ENCODE data around the gene LACTBL1.

DNA sequence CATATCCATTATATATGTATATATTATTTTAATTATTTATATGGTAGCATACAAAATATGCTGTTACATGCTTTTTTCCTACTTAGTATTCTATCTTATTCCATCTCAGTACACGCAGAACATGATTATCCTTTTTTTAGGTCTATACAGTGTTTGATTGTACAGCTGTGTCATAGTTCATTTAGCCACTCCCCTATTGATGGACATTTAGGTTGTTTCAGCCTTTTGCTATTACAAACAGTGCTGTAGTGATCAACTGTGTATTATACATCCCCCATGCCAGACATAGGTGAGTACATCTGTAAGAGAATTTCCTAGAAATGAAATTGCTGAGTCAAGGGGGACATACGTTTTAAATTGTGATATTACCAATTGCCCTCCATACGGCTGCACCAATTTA is 15.6 kb downstream of the LACTBL1 start:
- TF ChIP-seq, protein P1, sequence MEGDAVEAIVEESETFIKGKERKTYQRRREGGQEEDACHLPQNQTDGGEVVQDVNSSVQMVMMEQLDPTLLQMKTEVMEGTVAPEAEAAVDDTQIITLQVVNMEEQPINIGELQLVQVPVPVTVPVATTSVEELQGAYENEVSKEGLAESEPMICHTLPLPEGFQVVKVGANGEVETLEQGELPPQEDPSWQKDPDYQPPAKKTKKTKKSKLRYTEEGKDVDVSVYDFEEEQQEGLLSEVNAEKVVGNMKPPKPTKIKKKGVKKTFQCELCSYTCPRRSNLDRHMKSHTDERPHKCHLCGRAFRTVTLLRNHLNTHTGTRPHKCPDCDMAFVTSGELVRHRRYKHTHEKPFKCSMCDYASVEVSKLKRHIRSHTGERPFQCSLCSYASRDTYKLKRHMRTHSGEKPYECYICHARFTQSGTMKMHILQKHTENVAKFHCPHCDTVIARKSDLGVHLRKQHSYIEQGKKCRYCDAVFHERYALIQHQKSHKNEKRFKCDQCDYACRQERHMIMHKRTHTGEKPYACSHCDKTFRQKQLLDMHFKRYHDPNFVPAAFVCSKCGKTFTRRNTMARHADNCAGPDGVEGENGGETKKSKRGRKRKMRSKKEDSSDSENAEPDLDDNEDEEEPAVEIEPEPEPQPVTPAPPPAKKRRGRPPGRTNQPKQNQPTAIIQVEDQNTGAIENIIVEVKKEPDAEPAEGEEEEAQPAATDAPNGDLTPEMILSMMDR (IDR thresholded peaks at IDR 0.05; ENCODE audit: insufficient read depth, low read length, poor library complexity, severe bottlenecking), result no peak
- TF ChIP-seq EZH2phosphoT487 (conservative IDR thresholded peaks at IDR 0.05; ENCODE audit: low read length), result no peak

Measured in SU-DHL-6 (cell line).